ENCODE data around the gene CACNA1B.

Gene CACNA1B

GRCh38 chr9:137877506-137878122 lies at the start of gene CACNA1B:
Gene CACNA1B (plus strand): TSS chr9:137877782. CDS start chr9:137877934, 152 bp downstream.
- DNase-seq: peak; percentile 17

- DNase-seq: no peak
Observed at GRCh38 chr9:137827908-137828526, 49.6 kb upstream of the CACNA1B start.

- DNase-seq: no peak
Observed at GRCh38 chr9:137828527-137829259, 48.9 kb upstream of the CACNA1B start.

- no peak for DNase-seq
Observed at GRCh38 chr9:137829260-137829996, 48.2 kb upstream of the CACNA1B start.

GRCh38 chr9:137832191-137832700 lies 45.3 kb upstream of the CACNA1B start:
- DNase-seq: no peak

- no peak for DNase-seq
Observed at GRCh38 chr9:137832830-137833590, 44.6 kb upstream of the CACNA1B start.

GRCh38 chr9:137833721-137834613 lies 43.6 kb upstream of the CACNA1B start:
- DNase-seq: no peak

- DNase-seq: no peak
Observed at GRCh38 chr9:137834846-137835546, 42.6 kb upstream of the CACNA1B start.

GRCh38 chr9:137836151-137836830 lies 41.3 kb upstream of the CACNA1B start:
- no peak for DNase-seq

- DNase-seq: no peak
Observed at GRCh38 chr9:137836831-137837241, 40.7 kb upstream of the CACNA1B start.

- no peak for DNase-seq
Observed at GRCh38 chr9:137837345-137838278, 40.0 kb upstream of the CACNA1B start.

GRCh38 chr9:137838576-137838975 lies 39.0 kb upstream of the CACNA1B start:
- DNase-seq: no peak

GRCh38 chr9:137843355-137843754 lies 34.2 kb upstream of the CACNA1B start:
- DNase-seq: no peak

GRCh38 chr9:137851516-137852267 lies 25.9 kb upstream of the CACNA1B start:
- DNase-seq: no peak

- DNase-seq: no peak
Observed at GRCh38 chr9:137853392-137853995, 24.1 kb upstream of the CACNA1B start.

- no peak for DNase-seq
Observed at GRCh38 chr9:137860361-137860760, 17.2 kb upstream of the CACNA1B start.

GRCh38 chr9:137865581-137866145 lies 11.9 kb upstream of the CACNA1B start:
- DNase-seq: peak; percentile 79

Measured in NCI-H2227 treated with DMSO at 0.1 percent for 48 hours (cell line).